T-cell (primary cell): ENCODE data around the gene LRRC28. TPM values are rescaled to one million over a fixed set of nuclear protein-coding genes. Genes with fewer than 3 reads are reported as not detected.

Experiments
- ATAC-seq, 4 experiments: fragments of 200-7000 bp in 3 of 4; fragments of 150-1000 bp in 1 of 4; cut with Tn5 transposase; replicated peaks in 1 of 4; 1 replicate in 3 of 4; 2 replicates in 1 of 4; pipeline ENCODE4 v1.10.0; 2021; ENCODE audit warnings: moderate library complexity in 3 of 4, mild to moderate bottlenecking in 2 of 4, moderate number of reproducible peaks in 1 of 4
- CTCF ChIA-PET, 2 donors: fragments of 300-600 bp; sonication (Branson Sonifier 250); formaldehyde crosslinking; loops; one replicate each; lab custom pipeline; 2022; ENCODE audit warnings: antibody characterized with exemption in 2 of 2; lab: Charles Lee
- POLR2A ChIA-PET, 2 donors: fragments of 300-600 bp; sonication (Branson Sonifier 250); formaldehyde crosslinking; loops; one replicate each; lab custom pipeline; 2022; ENCODE audit warnings: antibody characterized with exemption in 2 of 2; lab: Charles Lee
- DNase-seq, 35 experiments: peaks; one replicate each; pipeline versions ENCODE4 v3.0.0 to v3.0.0-alpha.2; 2013 to 2023
- H3K27ac ChIP-seq: one replicate; pipeline ENCODE4 v1.5.1; 2013; ENCODE audit warnings: low read length
- H3K27me3 ChIP-seq, 2 experiments: replicated peaks in 1 of 2; 1 replicate in 1 of 2; 2 replicates in 1 of 2; pipeline versions ENCODE4 v1.6.1 to v1.7.0; 2013; ENCODE audit warnings: low read length in 1 of 2, mixed read lengths in 1 of 2; ENCODE audit not compliant: control insufficient read depth in 2 of 2, insufficient read depth in 2 of 2; ENCODE audit errors: extremely low read depth in 1 of 2
- H3K36me3 ChIP-seq, 2 donors: 1 replicate in 1 of 2; 2 replicates in 1 of 2; pipeline versions ENCODE4 v1.6.1 to v1.7.0; 2013; ENCODE audit warnings: low read length in 1 of 2; ENCODE audit not compliant: control insufficient read depth in 2 of 2, insufficient read depth in 1 of 2; ENCODE audit errors: extremely low read depth in 1 of 2
- H3K4me1 ChIP-seq, 2 experiments: 1 replicate in 1 of 2; 2 replicates in 1 of 2; pipeline versions ENCODE4 v1.6.1 to v1.7.0; 2013; ENCODE audit warnings: low read length in 2 of 2, mixed read lengths in 1 of 2; ENCODE audit not compliant: insufficient read depth in 2 of 2, control insufficient read depth in 1 of 2; ENCODE audit errors: extremely low read depth in 1 of 2
- H3K4me3 ChIP-seq, 2 donors: 1 replicate in 1 of 2; 2 replicates in 1 of 2; pipeline versions ENCODE4 v1.5.1 to v1.7.0; 2013; ENCODE audit warnings: mild to moderate bottlenecking in 2 of 2, low read length in 1 of 2, moderate library complexity in 1 of 2; ENCODE audit not compliant: control insufficient read depth in 1 of 2; ENCODE audit errors: extremely low read depth in 1 of 2
- H3K9me3 ChIP-seq: 2 replicates; pipeline ENCODE4 v1.7.0; 2013
- H3K27ac Mint-ChIP-seq, 2 donors: one replicate each; pipeline ENCODE4 v1.8.0; 2020 to 2021; ENCODE audit warnings: mild to moderate bottlenecking in 2 of 2, mixed read lengths in 2 of 2
- H3K27me3 Mint-ChIP-seq, 2 donors: one replicate each; pipeline ENCODE4 v1.8.0; 2021 to 2022; ENCODE audit warnings: mixed read lengths in 2 of 2
- H3K36me3 Mint-ChIP-seq: one replicate; pipeline ENCODE4 v1.8.0; 2021; ENCODE audit warnings: mixed read lengths
- H3K4me1 Mint-ChIP-seq, 3 donors: one replicate each; pipeline ENCODE4 v1.8.0; 2020 to 2022; ENCODE audit warnings: mixed read lengths in 3 of 3, mild to moderate bottlenecking in 1 of 3
- H3K4me3 Mint-ChIP-seq, 3 donors: one replicate each; pipeline ENCODE4 v1.8.0; 2020 to 2022; ENCODE audit warnings: mild to moderate bottlenecking in 3 of 3, mixed read lengths in 3 of 3, moderate library complexity in 3 of 3
- H3K9me3 Mint-ChIP-seq, 3 donors: one replicate each; pipeline ENCODE4 v1.8.0; 2020 to 2022; ENCODE audit warnings: mixed read lengths in 3 of 3
- WGBS: methylation state at CpG from one replicate; pipeline ENCODE4 v1.1.5; 2013; ENCODE audit warnings: missing lambda C conversion rate; ENCODE audit not compliant: insufficient coverage; 5-methylcytosine and 5-hydroxymethylcytosine counted together
- total RNA-seq, 35 experiments: library from RNA in 6 of 35; stranded (reverse) in 6 of 35; fragments of 120-200 nt in 1 of 35; gene quantifications; one replicate each; pipeline versions ENCODE4 v1.2.1 to v1.2.4 and lab custom pipeline; 2013 to 2026

The LRRC28 gene
- total RNA-seq, 5 donors from 2014 or later (not counting 1 experiment from before 2014, with no cell fraction given): 14.2 to 20.0 (median 16.5) TPM

GRCh38 chr15:99212406-99212805 lies 38.9 kb upstream of the LRRC28 start:
- CTCF ChIA-PET: interaction anchor here in 1 of 2 donors (1.1 kb wide), 1 partner anchor 42 kb away, joined by 3 read pairs; no protein-coding TSS in a partner anchor
- Histone ChIP-seq H3K9me3 (no peaks in the 10 kb centered on the region), H3K4me1 (no peaks in the 10 kb centered on the region), H3K36me3 (no peaks in the 10 kb centered on the region), H3K27me3 (peaks cover 0 to 4% of the 10 kb centered on the region in 2 experiments), H3K27ac (no peak overlapping the region), H3K4me3 (no peak overlapping the region)
- no peak overlapping the region for H3K27ac Mint-ChIP-seq
- no peaks in the 10 kb centered on the region for H3K36me3 Mint-ChIP-seq
- H3K27me3 Mint-ChIP-seq: peaks cover 0 to 4% of the 10 kb centered on the region in 2 donors
- POLR2A ChIA-PET: no interaction called here
- ATAC-seq: no peak
- H3K9me3 Mint-ChIP-seq: no peaks in the 10 kb centered on the region
- WGBS: 93% methylated on average over 5 of the region's 7 CpGs
- DNase-seq: no peak
- H3K4me3 Mint-ChIP-seq: no peak overlapping the region
- no peaks in the 10 kb centered on the region for H3K4me1 Mint-ChIP-seq

- Histone ChIP-seq H3K4me1 (no peaks in the 10 kb centered on the region), H3K36me3 (no peaks in the 10 kb centered on the region), H3K27me3 (peaks cover 0 to 4% of the 10 kb centered on the region in 2 experiments), H3K9me3 (no peaks in the 10 kb centered on the region), H3K4me3 (no peak overlapping the region), H3K27ac (no peak overlapping the region)
- CTCF ChIA-PET: interaction anchor here (0.5 to 1.1 kb wide), 5 partner anchors 10 to 1266 kb away, joined by 3 to 5 read pairs (median 3); no protein-coding TSS in a partner anchor
- Mint-ChIP-seq H3K27me3 (peaks cover 0 to 4% of the 10 kb centered on the region in 2 donors), H3K4me3 (no peak overlapping the region), H3K4me1 (no peaks in the 10 kb centered on the region), H3K27ac (no peak overlapping the region), H3K36me3 (no peaks in the 10 kb centered on the region), H3K9me3 (no peaks in the 10 kb centered on the region)
- POLR2A ChIA-PET: no interaction called here
- WGBS: no CpG with 5 or more reads among the region's 1 CpG
- DNase-seq (peak in 32 of 35 experiments; percentile 7 to 64 (median 37)), ATAC-seq (peak; percentile 48 to 69 (median 54))
These were observed 38.0 kb upstream of the LRRC28 start for GRCh38 chr15:99213187-99213811.

GRCh38 chr15:99224372-99225214 lies 26.7 kb upstream of the LRRC28 start:
- CTCF ChIA-PET: no interaction called here

GRCh38 chr15:99226802-99227201 lies 24.5 kb upstream of the LRRC28 start:
- Mint-ChIP-seq H3K4me1 (no peaks in the 10 kb centered on the region), H3K4me3 (no peak overlapping the region), H3K36me3 (peaks cover 3% of the 10 kb centered on the region), H3K9me3 (no peaks in the 10 kb centered on the region), H3K27ac (no peak overlapping the region), H3K27me3 (peaks cover 3 to 4% of the 10 kb centered on the region in 2 donors)
- 89% methylated on average over 1 of the region's 3 CpGs for WGBS
- Histone ChIP-seq H3K27ac (no peak overlapping the region), H3K4me3 (no peak overlapping the region), H3K9me3 (no peaks in the 10 kb centered on the region), H3K27me3 (no peaks in the 10 kb centered on the region), H3K36me3 (no peaks in the 10 kb centered on the region), H3K4me1 (no peaks in the 10 kb centered on the region)
- DNase-seq (no peak), ATAC-seq (no peak)
- CTCF ChIA-PET: no interaction called here
- POLR2A ChIA-PET: no interaction called here

More at GRCh38 chr15:99224372-99225214, 26.7 kb upstream of the LRRC28 start:
- Mint-ChIP-seq H3K36me3 (peaks cover 3% of the 10 kb centered on the region), H3K27me3 (peaks cover 0 to 6% of the 10 kb centered on the region in 2 donors), H3K27ac (no peak overlapping the region), H3K4me1 (no peaks in the 10 kb centered on the region), H3K9me3 (no peaks in the 10 kb centered on the region), H3K4me3 (no peak overlapping the region)
- DNase-seq (no peak), ATAC-seq (no peak)
- no peaks in the 10 kb centered on the region for H3K4me1 ChIP-seq
- H3K4me3 ChIP-seq: no peak overlapping the region
- WGBS: 100% methylated on average over 1 of the region's 6 CpGs
- no peaks in the 10 kb centered on the region for H3K27me3 ChIP-seq
- no peaks in the 10 kb centered on the region for H3K9me3 ChIP-seq
- no peak overlapping the region for H3K27ac ChIP-seq
- H3K36me3 ChIP-seq: no peaks in the 10 kb centered on the region
- POLR2A ChIA-PET: no interaction called here

GRCh38 chr15:99228120-99228770 lies 23.0 kb upstream of the LRRC28 start:
- no peaks in the 10 kb centered on the region for H3K9me3 ChIP-seq
- Mint-ChIP-seq H3K27ac (no peak overlapping the region), H3K36me3 (peaks cover 3% of the 10 kb centered on the region), H3K4me3 (no peak overlapping the region), H3K4me1 (no peaks in the 10 kb centered on the region), H3K27me3 (peaks cover 3 to 9% of the 10 kb centered on the region in 2 donors), H3K9me3 (peaks cover 0 to 3% (median 3%) of the 10 kb centered on the region in 3 donors)
- no peak for DNase-seq
- no peaks in the 10 kb centered on the region for H3K36me3 ChIP-seq
- no peak for ATAC-seq
- ChIA-PET CTCF (no interaction called here), POLR2A (interaction anchor here in 1 of 2 donors (0.6 kb wide), 1 partner anchor 686 kb away, joined by 3 read pairs; no protein-coding TSS in a partner anchor)
- no peaks in the 10 kb centered on the region for H3K27me3 ChIP-seq
- H3K4me3 ChIP-seq: no peak overlapping the region
- no peaks in the 10 kb centered on the region for H3K4me1 ChIP-seq
- WGBS: 100% methylated on average over 1 of the region's 3 CpGs
- no peak overlapping the region for H3K27ac ChIP-seq

- Histone ChIP-seq H3K4me1 (no peaks in the 10 kb centered on the region), H3K36me3 (no peaks in the 10 kb centered on the region), H3K27me3 (no peaks in the 10 kb centered on the region), H3K4me3 (no peak overlapping the region), H3K27ac (no peak overlapping the region), H3K9me3 (no peaks in the 10 kb centered on the region)
- Mint-ChIP-seq H3K4me1 (no peaks in the 10 kb centered on the region), H3K27me3 (peaks cover 3 to 14% of the 10 kb centered on the region in 2 donors), H3K36me3 (peaks cover 3% of the 10 kb centered on the region), H3K9me3 (peaks cover 0 to 3% (median 3%) of the 10 kb centered on the region in 3 donors), H3K4me3 (no peak overlapping the region), H3K27ac (no peak overlapping the region)
- DNase-seq (no peak), ATAC-seq (no peak)
- ChIA-PET POLR2A (no interaction called here), CTCF (interaction anchor here in 1 of 2 donors (0.6 kb wide), 1 partner anchor 16 kb away, joined by 5 read pairs; no protein-coding TSS in a partner anchor)
- no CpG with 5 or more reads among the region's 4 CpGs for WGBS
These were observed 20.4 kb upstream of the LRRC28 start for GRCh38 chr15:99230867-99231266.
